ENCODE measurements around the gene HBZ. TPM values are rescaled to one million over a fixed set of nuclear protein-coding genes. Genes with fewer than 3 reads are reported as not detected.

Gene HBZ
- total and polyA plus RNA-seq, 9 of the 15 experiments (the other 6 are each of a cell fraction or from before 2014, with no cell fraction given), result 58.0 to 610 (median 113) TPM

GRCh38 chr16:154217-155030 is 2.0 kb downstream of the HBZ start (continued):
- TF ChIP-seq ZSCAN32 (CRISPR knock-in tag; IDR thresholded peaks at IDR 0.05), result no peak
- no peak for TF ChIP-seq PML (IDR thresholded peaks at IDR 0.05; ENCODE audit: low read length)
- peak; percentile 29; the same call in 1 of the 2 replicates for TF ChIP-seq TFAP4 (CRISPR knock-in tag; IDR thresholded peaks at IDR 0.05; ENCODE audit: borderline replicate concordance)
- TF ChIP-seq ZNF224 (CRISPR knock-in tag; IDR thresholded peaks at IDR 0.05), result no peak
- no peak for TF ChIP-seq GABPB1 (CRISPR knock-in tag; IDR thresholded peaks at IDR 0.05)
- TF ChIP-seq NFE2L1 (tag; IDR thresholded peaks at IDR 0.05; ENCODE audit: borderline replicate concordance, low read depth), result no peak
- no peak for TF ChIP-seq ZNF280A (IDR thresholded peaks at IDR 0.05; ENCODE audit: low read depth, partially characterized antibody)
- 0 out of 2 replicates have a peak, but pooled peaks have one; percentile 22 for TF ChIP-seq ZNF592 (IDR thresholded peaks at IDR 0.05)
- TF ChIP-seq MTF1 (CRISPR knock-in tag; IDR thresholded peaks at IDR 0.05; ENCODE audit: borderline replicate concordance), result no peak
